GM19023 (cell line): ENCODE results near the gene KCNMA1.

Source experiments
- ATAC-seq: cut with Tn5 transposase; IDR thresholded peaks from one replicate; pipeline ENCODE4 v1.9.1; 2021; ENCODE audit warnings: mild to moderate bottlenecking, moderate library complexity; ENCODE audit not compliant: unreplicated experiment

Gene KCNMA1

GRCh38 chr10:76945166-76945565 is 692.4 kb downstream of the KCNMA1 start:
- no peak for ATAC-seq

DNA sequence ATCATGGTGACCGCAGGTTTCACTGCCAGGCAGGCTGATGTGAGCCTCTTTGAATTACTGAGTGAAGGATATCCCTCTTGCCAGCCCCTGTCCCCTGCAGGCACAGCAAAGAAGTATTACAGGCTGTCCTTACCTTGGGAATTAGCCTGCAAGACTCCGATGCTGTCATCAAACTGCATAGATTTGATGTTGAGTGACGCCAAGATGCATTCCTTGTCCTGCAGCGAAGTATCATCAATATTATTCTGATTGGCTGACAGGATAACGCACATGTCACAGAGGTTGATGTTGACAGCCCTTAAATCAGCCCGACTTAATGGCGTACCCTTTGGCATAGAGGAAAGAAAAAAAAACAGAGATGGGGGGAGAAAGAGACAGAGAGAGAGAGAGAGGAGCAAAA is 693.0 kb downstream of the KCNMA1 start:
- no peak for ATAC-seq

DNA sequence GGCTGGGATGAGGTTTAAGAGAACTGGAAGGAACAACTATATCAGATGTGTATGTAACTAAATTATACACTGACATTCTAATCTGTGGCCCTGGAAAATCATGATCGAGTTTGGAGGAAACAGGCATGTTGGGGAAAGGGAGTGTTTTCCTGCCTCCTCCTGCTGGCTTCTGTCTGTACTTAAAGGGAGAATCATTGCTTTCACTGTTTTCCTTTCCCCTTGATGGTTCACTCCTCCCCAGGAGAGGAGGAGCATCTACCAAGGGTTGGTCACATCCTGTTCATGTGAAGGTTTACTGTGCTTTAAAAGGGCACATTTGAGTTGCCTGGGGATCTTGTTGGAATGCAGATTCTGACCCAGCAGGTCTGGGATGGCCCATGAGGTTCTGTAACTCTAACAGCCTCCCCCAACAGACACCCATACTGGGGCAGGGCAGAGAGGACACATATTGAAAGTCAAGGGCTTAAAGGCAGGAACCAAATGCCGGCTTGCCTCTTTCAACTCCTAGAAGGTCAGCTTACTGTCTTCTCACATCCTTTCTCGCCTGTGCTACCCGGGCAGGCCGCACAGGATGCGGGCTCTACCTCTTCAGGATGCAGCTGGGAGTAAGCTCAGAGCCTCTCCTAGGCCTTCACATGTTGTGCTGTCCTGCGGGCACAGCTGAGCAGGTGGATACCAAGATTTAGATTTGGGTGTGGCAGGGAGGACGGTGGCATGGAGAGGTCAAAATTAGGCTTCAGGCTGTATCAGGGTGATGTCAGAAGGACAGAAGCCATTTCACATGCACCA is 694.8 kb downstream of the KCNMA1 start:
- ATAC-seq, result no peak

DNA sequence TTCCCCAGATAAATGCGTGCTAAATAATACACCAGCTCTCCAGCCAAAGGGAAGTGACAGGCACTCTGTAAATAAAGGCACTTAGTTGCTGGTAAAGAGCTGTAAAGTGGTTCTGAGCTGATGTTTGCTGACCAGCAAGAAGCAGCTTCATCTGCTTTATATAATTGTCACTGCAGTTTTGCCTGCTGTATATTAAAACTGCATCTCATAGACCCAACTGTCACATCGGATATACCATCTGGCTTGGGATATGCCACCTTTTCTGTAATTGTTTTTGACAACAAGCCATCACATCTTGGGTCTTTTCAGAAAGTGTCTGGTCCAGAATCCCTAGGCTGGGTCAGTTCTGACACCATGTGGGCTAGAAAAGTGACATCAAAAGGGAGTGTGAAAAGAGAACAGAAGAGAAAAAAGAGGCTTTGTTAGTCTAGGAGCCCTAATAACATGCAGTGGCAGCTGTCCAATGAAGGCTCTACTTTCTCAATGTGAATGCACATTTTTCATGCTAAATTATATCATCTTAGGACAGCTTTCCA is 697.6 kb downstream of the KCNMA1 start:
- ATAC-seq, result no peak

DNA sequence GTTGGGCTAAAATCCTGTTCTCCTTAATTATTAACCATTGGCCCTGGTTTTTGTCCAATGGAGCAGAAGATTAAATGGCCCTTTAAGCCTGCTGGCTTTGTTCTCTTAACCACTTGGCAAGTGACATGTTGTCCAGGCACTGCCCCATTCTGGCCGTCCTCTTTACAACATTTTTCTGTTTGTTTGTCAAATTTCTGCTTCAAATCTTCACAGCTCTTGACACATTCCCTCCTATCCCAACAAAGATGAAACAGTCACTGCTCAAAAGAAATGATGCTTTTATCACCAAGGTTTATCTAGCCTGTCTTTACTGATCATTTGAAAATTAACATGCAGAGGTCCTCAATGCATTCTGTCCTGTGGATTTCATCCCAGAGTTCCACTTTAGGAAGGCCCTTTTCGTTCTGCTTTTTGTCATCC is 700.4 kb downstream of the KCNMA1 start:
- no peak for ATAC-seq

- no peak for ATAC-seq
These were observed 701.5 kb downstream of the KCNMA1 start for GRCh38 chr10:76935941-76936613.

- no peak for ATAC-seq
These were observed 709.0 kb downstream of the KCNMA1 start for GRCh38 chr10:76928565-76928964.

DNA sequence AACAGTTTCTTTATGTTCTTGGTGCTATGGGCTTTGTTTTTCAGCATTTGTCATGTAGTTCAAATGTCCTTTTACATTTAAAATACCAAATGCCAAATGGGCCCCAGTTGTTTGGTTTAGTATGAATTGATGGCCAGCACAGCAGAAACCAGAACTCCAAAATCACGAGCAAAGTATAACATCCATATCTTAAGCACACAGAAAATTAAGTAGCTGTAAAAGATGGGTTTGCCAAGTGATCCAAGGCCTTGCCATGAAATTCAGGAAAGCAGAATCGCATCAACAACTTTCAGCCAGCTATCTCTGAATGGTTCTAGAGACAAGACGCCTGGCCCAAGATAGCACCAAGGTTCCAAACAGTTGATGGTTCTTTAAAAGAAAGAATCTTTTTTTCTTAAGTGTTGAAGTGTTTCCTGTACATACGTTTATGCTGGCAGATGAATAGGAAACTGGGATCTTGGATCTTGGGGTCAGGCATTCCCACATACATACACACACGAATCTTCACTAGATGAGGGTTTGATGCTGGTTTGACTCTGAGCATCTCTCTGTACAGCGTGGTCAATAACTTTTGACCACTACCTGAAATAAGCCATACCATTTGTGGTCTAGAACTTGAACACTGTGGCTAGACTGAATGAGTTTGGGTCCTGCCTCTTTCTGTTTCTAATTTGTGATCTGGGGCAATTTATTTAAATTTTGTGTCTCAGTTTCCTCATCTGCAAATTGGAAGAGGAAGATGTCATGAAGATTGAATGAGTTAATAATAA is 711.8 kb downstream of the KCNMA1 start:
- ATAC-seq, result no peak

GRCh38 chr10:76922666-76923065 is 714.9 kb downstream of the KCNMA1 start:
- ATAC-seq, result no peak

- ATAC-seq, result no peak
These were observed 716.1 kb downstream of the KCNMA1 start for GRCh38 chr10:76921383-76922010.

DNA sequence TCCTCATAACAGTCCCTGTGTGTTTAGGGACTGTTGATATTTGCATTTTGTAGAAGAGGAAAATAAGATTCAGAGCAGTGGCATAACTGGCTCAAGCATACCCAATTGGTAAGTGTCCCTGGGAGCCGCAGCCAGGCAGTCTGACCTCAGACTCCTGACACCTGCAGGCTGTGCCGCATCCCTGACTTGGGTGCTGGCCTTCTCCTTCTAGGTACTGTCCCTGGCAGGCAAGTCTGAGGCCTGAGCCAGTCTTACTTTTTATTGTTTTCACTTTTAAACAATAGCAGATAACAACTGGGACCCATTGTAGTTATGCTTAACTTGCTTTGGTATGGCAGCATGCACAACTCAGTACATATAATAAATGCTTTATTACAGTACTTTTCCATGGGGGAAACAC is 717.0 kb downstream of the KCNMA1 start:
- no peak for ATAC-seq

GRCh38 chr10:76918106-76918505 is 719.5 kb downstream of the KCNMA1 start:
- no peak for ATAC-seq

DNA sequence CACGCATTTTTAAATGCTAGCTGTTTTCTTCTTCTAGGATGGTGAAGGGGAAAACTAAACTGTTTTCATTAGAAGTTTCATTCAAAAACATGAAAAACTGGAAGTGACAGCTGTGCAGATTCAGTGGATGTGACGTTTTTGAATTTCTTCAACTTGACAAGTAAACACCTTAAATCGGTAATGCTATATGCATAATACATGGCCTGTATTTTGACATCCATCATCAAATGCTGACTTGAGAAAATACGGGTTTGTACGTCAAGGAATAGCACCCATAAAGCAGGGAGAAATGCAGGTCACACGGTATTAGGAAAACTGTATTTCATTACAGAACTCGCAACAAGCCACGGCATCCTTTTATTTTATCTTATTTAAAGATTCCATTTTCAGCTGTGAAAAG is 720.5 kb downstream of the KCNMA1 start:
- no peak for ATAC-seq

DNA sequence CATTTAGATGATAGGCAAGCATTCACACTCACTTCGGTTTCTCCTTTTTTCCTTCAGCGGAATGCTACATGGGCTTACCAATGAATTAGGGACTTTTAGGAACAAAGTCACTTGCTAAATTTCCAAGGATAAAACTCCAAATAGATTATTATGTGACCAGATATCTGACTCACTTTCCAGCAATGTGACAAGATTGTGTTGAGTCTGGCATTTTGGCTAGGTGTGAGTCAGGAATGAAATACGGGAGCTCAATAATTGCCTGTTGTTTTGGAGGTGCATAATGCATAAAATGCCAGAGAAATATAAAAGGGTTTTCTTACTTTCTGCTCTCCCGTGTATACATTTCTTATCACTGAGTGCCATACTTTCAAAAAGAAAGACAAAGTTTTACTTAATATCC is 721.1 kb downstream of the KCNMA1 start:
- no peak for ATAC-seq

GRCh38 chr10:76915316-76915715 is 722.3 kb downstream of the KCNMA1 start:
- no peak for ATAC-seq

- no peak for ATAC-seq
These were observed 726.4 kb downstream of the KCNMA1 start for GRCh38 chr10:76911184-76911583.

DNA sequence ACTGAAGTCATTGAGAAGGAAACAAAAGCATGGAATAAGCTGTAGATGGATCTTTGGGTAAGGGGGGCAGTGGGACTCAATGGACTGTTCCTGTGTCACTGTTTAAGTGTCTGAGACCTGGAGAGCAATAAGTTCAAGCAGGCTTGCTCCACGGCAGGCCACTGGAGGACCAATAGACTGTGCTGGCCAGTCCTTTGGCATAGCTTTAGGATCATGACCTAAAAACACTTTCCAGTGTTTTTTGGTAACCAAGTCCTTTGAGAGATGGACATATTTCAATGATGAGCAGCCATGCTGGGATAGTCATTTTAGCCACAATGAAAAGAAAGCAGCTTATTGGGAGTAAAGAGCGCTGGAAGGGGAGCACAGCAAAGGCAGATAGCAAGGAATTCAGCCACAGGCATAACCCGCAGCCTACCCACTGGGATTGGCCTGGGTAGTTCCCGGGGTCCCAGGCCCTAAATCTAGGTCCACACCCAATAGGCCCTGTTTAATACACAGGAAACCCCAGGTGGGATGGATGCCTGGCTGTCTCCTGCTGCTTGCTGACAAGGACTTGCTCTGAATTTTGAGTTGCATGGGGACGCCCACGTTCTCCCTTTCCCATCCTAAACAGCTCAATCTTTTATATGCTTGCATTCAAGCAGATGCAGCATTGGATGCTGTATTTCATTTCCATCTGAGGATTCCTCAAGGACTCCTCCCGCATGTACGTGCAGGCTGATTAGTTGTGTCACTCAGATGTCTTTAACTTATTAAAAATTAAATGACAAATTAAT is 727.2 kb downstream of the KCNMA1 start:
- no peak for ATAC-seq

DNA sequence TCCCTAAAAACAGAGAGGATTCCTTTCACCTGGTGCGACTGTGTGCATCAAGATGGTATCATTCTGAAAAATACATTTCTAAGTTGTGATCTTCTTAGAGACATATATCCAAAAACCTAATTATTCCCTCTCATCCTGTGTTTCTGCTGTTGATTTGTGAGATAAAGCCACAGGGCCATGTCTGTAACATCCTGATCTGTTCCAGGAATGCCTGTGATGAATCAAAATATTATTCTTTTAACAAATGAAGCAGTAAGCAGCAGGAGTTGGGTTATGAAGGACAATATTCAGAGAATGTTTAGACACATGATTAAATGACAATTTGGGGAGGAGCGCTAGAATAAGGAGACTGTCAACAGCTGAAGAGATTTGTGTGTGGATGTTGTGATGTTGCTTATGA is 731.4 kb downstream of the KCNMA1 start:
- ATAC-seq, result no peak

GRCh38 chr10:76905251-76905650 is 732.4 kb downstream of the KCNMA1 start:
- no peak for ATAC-seq

DNA sequence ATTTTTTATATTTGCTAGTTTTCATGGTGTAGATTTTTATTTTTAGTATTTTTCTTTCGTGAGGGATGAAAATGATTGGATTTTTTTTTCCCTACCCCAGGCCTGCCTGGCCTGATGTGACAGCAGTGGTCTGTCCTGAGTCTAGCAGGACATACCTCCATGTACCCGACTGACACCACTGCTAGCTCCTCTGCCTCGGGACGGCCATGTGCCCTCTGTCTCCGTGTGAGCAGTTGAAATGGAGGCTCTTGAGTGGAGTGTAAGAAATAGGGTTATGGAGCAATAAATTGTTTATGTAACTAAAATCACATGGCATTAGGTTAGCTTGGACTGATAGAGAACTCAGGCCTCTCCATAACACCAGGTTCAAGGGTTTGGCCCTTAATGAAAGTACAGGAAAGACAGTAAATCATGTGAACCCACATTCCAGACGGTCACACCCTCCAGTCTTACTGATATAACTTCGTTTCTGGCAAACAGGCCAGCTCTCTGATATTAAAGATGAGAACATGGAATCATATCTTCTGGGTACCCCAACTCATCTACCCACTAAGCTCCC is 734.1 kb downstream of the KCNMA1 start:
- ATAC-seq, result no peak
